Endothelial cell of umbilical vein (primary cell): ENCODE data around the gene CEACAM16. TPM values are rescaled to one million over a fixed set of nuclear protein-coding genes. Genes with fewer than 3 reads are reported as not detected.

Experiments used
- BruUV-seq: library from RNA; stranded (reverse); fragments of 400-500 nt; replicated peaks from 2 replicates; lab custom pipeline; 2021; lab: Mats Ljungman, UMichigan
- CTCF ChIA-PET: fragments of 300-600, 350-600 bp; sonication (Branson Sonifier 250); formaldehyde crosslinking; loops from one replicate; lab custom pipeline; 2021; ENCODE audit warnings: antibody characterized with exemption, inconsistent platforms; lab: Charles Lee
- POLR2A ChIA-PET: fragments of 300-600, 350-600 bp; sonication (Branson Sonifier 250); formaldehyde crosslinking; loops from one replicate; lab custom pipeline; 2021; ENCODE audit warnings: antibody characterized with exemption, inconsistent platforms; lab: Charles Lee
- DNase-seq: peaks from one replicate; pipeline ENCODE4 v3.0.0-alpha.2; 2011; ENCODE audit warnings: low read depth, low spot score
- FAIRE-seq: peaks from 2 replicates; lab custom pipeline; 2011; peaks lifted over from hg19 to GRCh38; lab: Jason Lieb, UNC
- H2AFZ ChIP-seq: 2 replicates; pipeline ENCODE4 v1.6.0; 2012; ENCODE audit warnings: low read depth, low read length, control low read depth, inconsistent platforms
- H3K27ac ChIP-seq: 2 replicates; pipeline ENCODE4 v1.5.1; 2011; ENCODE audit warnings: low read depth, mild to moderate bottlenecking, control low read depth, low read length, moderate library complexity; ENCODE audit not compliant: insufficient read depth
- H3K27me3 ChIP-seq, 2 experiments: 2 replicates each; pipeline versions ENCODE4 v1.6.0 to v1.6.1; 2011; ENCODE audit warnings: low read length in 2 of 2, mixed read lengths in 1 of 2; ENCODE audit not compliant: control insufficient read depth in 2 of 2, insufficient read depth in 2 of 2
- H3K36me3 ChIP-seq, 2 experiments: 2 replicates in 1 of 2; 3 replicates in 1 of 2; pipeline ENCODE4 v1.5.1; 2011; ENCODE audit warnings: low read length in 2 of 2, mild to moderate bottlenecking in 1 of 2, moderate library complexity in 1 of 2; ENCODE audit not compliant: control insufficient read depth in 2 of 2, insufficient read depth in 2 of 2; ENCODE audit errors: extremely low read depth in 1 of 2
- H3K4me1 ChIP-seq: 3 replicates; pipeline ENCODE4 v1.5.1; 2011; ENCODE audit warnings: mild to moderate bottlenecking, low read length; ENCODE audit not compliant: control insufficient read depth, insufficient read depth; ENCODE audit errors: extremely low read depth
- H3K4me2 ChIP-seq: 2 replicates; pipeline ENCODE4 v1.6.1; 2011; ENCODE audit warnings: low read length, control low read depth, mixed read lengths; ENCODE audit not compliant: insufficient read depth
- H3K4me3 ChIP-seq, 3 experiments: fragments of 200-600 bp in 1 of 3; sonication (generic), shearing (Covaris generic) in 1 of 3; replicated peaks in 1 of 3; 2 replicates each; pipeline ENCODE4 v1.5.1; 2011 to 2016; ENCODE audit warnings: control low read depth in 3 of 3, low read length in 3 of 3, mild to moderate bottlenecking in 2 of 3, inconsistent platforms in 1 of 3, low read depth in 1 of 3, moderate library complexity in 1 of 3; ENCODE audit not compliant: insufficient read depth in 1 of 3
- H3K79me2 ChIP-seq: 2 replicates; pipeline ENCODE4 v1.6.0; 2012; ENCODE audit warnings: low read length, inconsistent platforms; ENCODE audit not compliant: control insufficient read depth, insufficient read depth
- H3K9ac ChIP-seq: replicated peaks from 2 replicates; pipeline ENCODE3; 2011; ENCODE audit warnings: low read length, control low read depth; ENCODE audit not compliant: insufficient read depth; ENCODE audit errors: extremely low read depth
- H3K9me1 ChIP-seq: replicated peaks from 3 replicates; pipeline ENCODE4 v1.6.0; 2011; ENCODE audit warnings: mild to moderate bottlenecking, low read length; ENCODE audit not compliant: control insufficient read depth, insufficient read depth; ENCODE audit errors: extremely low read depth
- H3K9me3 ChIP-seq: replicated peaks from 2 replicates; pipeline ENCODE4 v1.5.1; 2012; ENCODE audit warnings: low read length, inconsistent platforms; ENCODE audit not compliant: control insufficient read depth, insufficient read depth
- H4K20me1 ChIP-seq: replicated peaks from 2 replicates; pipeline ENCODE3; 2011; ENCODE audit warnings: mild to moderate bottlenecking, low read length; ENCODE audit not compliant: control insufficient read depth, insufficient read depth; ENCODE audit errors: extremely low read depth
- EZH2 ChIP-seq: IDR thresholded peaks from 2 replicates; pipeline ENCODE4 v1.6.1; 2012; ENCODE audit warnings: borderline replicate concordance, low read depth, mild to moderate bottlenecking, moderate library complexity, low read length, inconsistent platforms; ENCODE audit not compliant: severe bottlenecking
- FOS ChIP-seq: IDR thresholded peaks from 2 replicates; pipeline ENCODE4 v1.6.1; 2011; ENCODE audit warnings: mild to moderate bottlenecking, low read length, moderate library complexity, borderline replicate concordance; ENCODE audit not compliant: insufficient read depth
- GATA2 ChIP-seq: IDR thresholded peaks from 2 replicates; pipeline ENCODE4 v1.7.0; 2011; ENCODE audit warnings: low read depth, mild to moderate bottlenecking, moderate library complexity, mixed read lengths, low read length; ENCODE audit not compliant: insufficient read length, insufficient read depth
- JUN ChIP-seq: IDR thresholded peaks from 2 replicates; pipeline ENCODE4 v1.6.1; 2011; ENCODE audit warnings: borderline replicate concordance, low read depth; ENCODE audit not compliant: insufficient read length, insufficient read depth
- MYC ChIP-seq: IDR thresholded peaks from one replicate; pipeline ENCODE4 v1.6.1; 2011; ENCODE audit warnings: mild to moderate bottlenecking, low read depth, low read length
- POLR2A ChIP-seq: IDR thresholded peaks from 2 replicates; pipeline ENCODE4 v1.6.1; 2012; ENCODE audit warnings: low read depth, mild to moderate bottlenecking, control low read depth, low read length
- POLR2AphosphoS5 ChIP-seq: IDR thresholded peaks from 2 replicates; pipeline ENCODE4 v1.6.1; 2012; ENCODE audit warnings: low read depth, mild to moderate bottlenecking, control low read depth, low read length, moderate library complexity; ENCODE audit not compliant: insufficient read depth
- dilution Hi-C: fragments of 300-500 bp; cut with MboI; formaldehyde crosslinking; loops from one replicate; pipeline ENCODE4 v1.15.0; 2019; ENCODE audit warnings: low sequenced_read_pairs; ENCODE audit not compliant: extremely low pct_ligation_motif_present
- intact Hi-C: fragments of 100-400 bp; cut with micrococcal nuclease; formaldehyde crosslinking; loops from one replicate; pipeline ENCODE4 v1.10.0; 2022
- polyA plus RNA-seq, 4 experiments: library from polyadenylated mRNA; depleted of rRNA in 3 of 4; stranded (reverse) in 3 of 4; unstranded in 1 of 4; fragments of >200 nt; gene quantifications; 2 replicates each; pipeline versions ENCODE4 v1.2.1 to v1.2.3, GENCODE V29; 2011 to 2012; ENCODE audit warnings: missing spikeins in 1 of 4
- total RNA-seq: library from RNA; stranded (reverse); gene quantifications from 2 replicates; pipeline ENCODE4 v1.2.3, GENCODE V29; 2021
- TF ChIP-seq, protein P1 (sequence below): IDR thresholded peaks from 2 replicates; pipeline ENCODE4 v1.6.1; 2011; ENCODE audit not compliant: insufficient read depth, insufficient read length
- TF ChIP-seq, protein P2 (sequence below), 2 donors: IDR thresholded peaks; 1 replicate in 1 of 2; 2 replicates in 1 of 2; pipeline ENCODE4 v1.5.1; 2011; ENCODE audit warnings: low read length in 2 of 2, mild to moderate bottlenecking in 2 of 2, moderate library complexity in 2 of 2, control low read depth in 1 of 2, inconsistent platforms in 1 of 2, low read depth in 1 of 2; ENCODE audit not compliant: insufficient read depth in 1 of 2; ENCODE audit errors: extremely low read depth in 1 of 2

The CEACAM16 gene
- total and polyA plus RNA-seq, 2 donors (not counting 3 experiments of a cell fraction or from before 2014, with no cell fraction given): not detected

DNA sequence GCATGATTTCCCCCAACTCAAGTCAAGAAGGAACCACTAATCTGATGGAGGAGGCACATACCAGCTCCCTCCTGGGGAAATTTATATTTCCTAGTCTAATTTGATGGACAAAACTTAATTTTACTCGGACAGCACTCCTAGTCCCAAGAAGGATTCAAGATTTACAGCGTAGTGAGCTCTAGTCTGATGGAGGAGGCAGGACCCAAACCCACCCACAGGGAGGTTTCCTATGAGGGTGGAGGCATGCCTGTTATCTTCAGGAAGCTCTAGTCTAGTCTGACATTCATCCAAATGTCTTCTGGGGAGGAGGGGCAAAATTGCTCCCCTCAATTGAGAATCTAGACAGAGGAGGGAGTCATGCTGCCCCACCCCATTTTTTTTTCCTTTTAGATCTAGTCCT is 39.2 kb downstream of the CEACAM16 start:
- no peak overlapping the region for H3K4me3 ChIP-seq
- FAIRE-seq: no peak
- H3K9ac ChIP-seq: no peak overlapping the region
- H3K79me2 ChIP-seq: no peaks in the 10 kb centered on the region
- intact Hi-C loops (no loop called here), dilution Hi-C loops (no loop called here)
- TF ChIP-seq POLR2A: no peak
- TF ChIP-seq MYC: no peak
- no peak for TF ChIP-seq FOS
- no peak for TF ChIP-seq POLR2AphosphoS5
- no peaks in the 10 kb centered on the region for H3K27me3 ChIP-seq
- no peak for DNase-seq
- H3K27ac ChIP-seq: no peak overlapping the region
- H4K20me1 ChIP-seq: no peaks in the 10 kb centered on the region
- H3K4me2 ChIP-seq: no peak overlapping the region
- H3K9me1 ChIP-seq: no peaks in the 10 kb centered on the region
- H3K36me3 ChIP-seq: no peaks in the 10 kb centered on the region
- CTCF ChIA-PET: interaction anchor here (0.6 to 2.9 kb wide), 3 partner anchors 13 to 33 kb away, joined by 3 to 30 read pairs (median 6); no protein-coding TSS in a partner anchor
- peaks cover 16% of the 10 kb centered on the region for H3K4me1 ChIP-seq
- POLR2A ChIA-PET: no interaction called here
- no peaks in the 10 kb centered on the region for H3K9me3 ChIP-seq
- BruUV-seq: no TSS peak
- H2AFZ ChIP-seq: no peak overlapping the region

DNA sequence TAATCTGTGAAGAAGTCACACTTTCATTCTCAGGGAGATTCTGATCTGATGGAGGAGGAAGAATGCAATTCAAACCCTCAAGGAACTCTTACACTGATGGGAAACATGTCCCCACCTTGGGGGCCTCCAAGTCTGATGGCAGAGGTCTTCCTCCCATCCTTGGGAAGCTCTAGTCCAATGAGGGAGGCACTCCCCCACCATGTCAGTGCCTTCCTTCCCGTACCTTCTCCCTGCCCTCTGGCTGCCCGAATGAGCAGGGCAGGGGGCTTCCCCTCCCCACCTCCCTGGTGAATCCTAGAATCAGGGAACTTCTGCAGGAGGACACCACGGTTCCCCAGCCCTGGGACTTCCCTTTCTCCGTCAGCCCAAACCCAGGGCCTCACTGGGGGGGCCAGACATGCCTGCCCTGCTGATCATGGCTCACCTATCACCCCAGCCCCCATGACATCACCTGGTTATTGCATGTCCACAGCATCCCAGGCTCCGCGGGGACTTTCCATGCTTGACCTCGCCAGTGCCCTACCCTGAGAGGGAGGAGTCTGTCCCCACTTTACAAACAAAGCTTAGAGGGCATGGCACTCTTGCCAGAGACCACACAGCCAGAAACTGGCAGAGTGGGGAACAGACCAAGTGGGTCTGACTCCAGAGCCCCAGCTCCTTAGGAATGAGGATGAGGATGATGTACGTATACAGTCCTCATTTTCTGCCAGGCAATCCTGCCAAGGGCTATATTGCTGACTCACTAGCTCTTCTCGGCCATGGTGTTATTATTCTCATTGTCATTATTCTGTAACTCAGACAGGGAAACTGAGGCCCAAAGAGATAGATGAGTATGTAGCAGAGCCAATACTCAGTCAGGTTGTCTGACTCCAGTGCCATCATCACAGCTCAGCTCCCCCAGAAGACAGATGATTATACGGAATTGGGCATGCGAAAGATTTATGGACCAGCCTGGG is 39.9 kb downstream of the CEACAM16 start:
- POLR2A ChIA-PET: no interaction called here
- Histone ChIP-seq H3K4me1 (peaks cover 18% of the 10 kb centered on the region), H4K20me1 (no peaks in the 10 kb centered on the region), H3K79me2 (no peaks in the 10 kb centered on the region), H3K9me3 (no peaks in the 10 kb centered on the region), H3K4me3 (no peak overlapping the region), H3K36me3 (no peaks in the 10 kb centered on the region), H3K4me2 (no peak overlapping the region), H2AFZ (no peak overlapping the region), H3K9me1 (no peaks in the 10 kb centered on the region), H3K27ac (no peak overlapping the region), H3K27me3 (no peaks in the 10 kb centered on the region), H3K9ac (no peak overlapping the region)
- DNase-seq (no peak), FAIRE-seq (peak; percentile 49)
- intact Hi-C loops: no loop called here
- no peak for TF ChIP-seq GATA2
- no peak for TF ChIP-seq FOS
- TF ChIP-seq MYC: no peak
- no peak for TF ChIP-seq JUN
- TF ChIP-seq EZH2: no peak
- TF ChIP-seq, protein P1, sequence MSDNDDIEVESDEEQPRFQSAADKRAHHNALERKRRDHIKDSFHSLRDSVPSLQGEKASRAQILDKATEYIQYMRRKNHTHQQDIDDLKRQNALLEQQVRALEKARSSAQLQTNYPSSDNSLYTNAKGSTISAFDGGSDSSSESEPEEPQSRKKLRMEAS: no peak
- TF ChIP-seq, protein P2, sequence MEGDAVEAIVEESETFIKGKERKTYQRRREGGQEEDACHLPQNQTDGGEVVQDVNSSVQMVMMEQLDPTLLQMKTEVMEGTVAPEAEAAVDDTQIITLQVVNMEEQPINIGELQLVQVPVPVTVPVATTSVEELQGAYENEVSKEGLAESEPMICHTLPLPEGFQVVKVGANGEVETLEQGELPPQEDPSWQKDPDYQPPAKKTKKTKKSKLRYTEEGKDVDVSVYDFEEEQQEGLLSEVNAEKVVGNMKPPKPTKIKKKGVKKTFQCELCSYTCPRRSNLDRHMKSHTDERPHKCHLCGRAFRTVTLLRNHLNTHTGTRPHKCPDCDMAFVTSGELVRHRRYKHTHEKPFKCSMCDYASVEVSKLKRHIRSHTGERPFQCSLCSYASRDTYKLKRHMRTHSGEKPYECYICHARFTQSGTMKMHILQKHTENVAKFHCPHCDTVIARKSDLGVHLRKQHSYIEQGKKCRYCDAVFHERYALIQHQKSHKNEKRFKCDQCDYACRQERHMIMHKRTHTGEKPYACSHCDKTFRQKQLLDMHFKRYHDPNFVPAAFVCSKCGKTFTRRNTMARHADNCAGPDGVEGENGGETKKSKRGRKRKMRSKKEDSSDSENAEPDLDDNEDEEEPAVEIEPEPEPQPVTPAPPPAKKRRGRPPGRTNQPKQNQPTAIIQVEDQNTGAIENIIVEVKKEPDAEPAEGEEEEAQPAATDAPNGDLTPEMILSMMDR (IDR thresholded peaks at IDR 0.05; ENCODE audit: extremely low read depth in 1 of 2, insufficient read depth in 1 of 2, low read depth in 1 of 2, low read length in 2 of 2): no peak
- TF ChIP-seq POLR2A: no peak
- no peak for TF ChIP-seq POLR2AphosphoS5
- no TSS peak for BruUV-seq
- dilution Hi-C loops: no loop called here
- CTCF ChIA-PET: interaction anchor here (0.6 to 2.9 kb wide), 8 partner anchors 10 to 32 kb away, joined by 3 to 30 read pairs (median 4); no protein-coding TSS in a partner anchor
